HEK293 (cell line): ENCODE data around the gene PTPN6.
A peak's percentile ranks its signal among the peaks of the same experiment; 100 is the strongest.

ENCODE experiments used
- BCL6B ChIP-seq: fragments of 450-650 bp; formaldehyde crosslinking; IDR thresholded peaks from 2 replicates; pipeline ENCODE4 v1.5.1; 2017; ENCODE audit warnings: missing biosample characterization, missing genetic modification characterization
- PRDM6 ChIP-seq: fragments of 450-650 bp; formaldehyde crosslinking; IDR thresholded peaks from 2 replicates; pipeline ENCODE4 v1.5.1; 2017; ENCODE audit warnings: missing biosample characterization, missing genetic modification characterization
- RBAK ChIP-seq: fragments of 450-650 bp; formaldehyde crosslinking; IDR thresholded peaks from 2 replicates; pipeline ENCODE4 v1.5.1; 2016; ENCODE audit warnings: missing biosample characterization, missing genetic modification characterization
- SCRT2 ChIP-seq: fragments of 450-650 bp; formaldehyde crosslinking; IDR thresholded peaks from 2 replicates; pipeline ENCODE4 v1.5.1; 2016; ENCODE audit warnings: missing biosample characterization, missing genetic modification characterization
- SP3 ChIP-seq: fragments of 450-650 bp; formaldehyde crosslinking; IDR thresholded peaks from 2 replicates; pipeline ENCODE4 v1.5.1; 2016; ENCODE audit warnings: missing biosample characterization, missing genetic modification characterization
- YY2 ChIP-seq: fragments of 450-650 bp; formaldehyde crosslinking; IDR thresholded peaks from 2 replicates; pipeline ENCODE4 v1.5.1; 2016; ENCODE audit warnings: missing biosample characterization, missing genetic modification characterization
- ZBTB10 ChIP-seq: fragments of 450-650 bp; formaldehyde crosslinking; IDR thresholded peaks from 2 replicates; pipeline ENCODE4 v1.5.1; 2016; ENCODE audit warnings: missing biosample characterization, missing genetic modification characterization
- ZBTB20 ChIP-seq: fragments of 450-650 bp; formaldehyde crosslinking; IDR thresholded peaks from 2 replicates; pipeline ENCODE4 v1.5.1; 2016; ENCODE audit warnings: missing biosample characterization, missing genetic modification characterization
- ZBTB48 ChIP-seq: fragments of 450-650 bp; formaldehyde crosslinking; IDR thresholded peaks from 2 replicates; pipeline ENCODE4 v1.5.1; 2016; ENCODE audit warnings: missing biosample characterization, missing genetic modification characterization
- ZNF10 ChIP-seq: fragments of 450-650 bp; formaldehyde crosslinking; IDR thresholded peaks from 2 replicates; pipeline ENCODE4 v1.5.1; 2017; ENCODE audit warnings: missing biosample characterization, missing genetic modification characterization
- ZNF133 ChIP-seq: fragments of 450-650 bp; formaldehyde crosslinking; IDR thresholded peaks from 2 replicates; pipeline ENCODE4 v1.5.1; 2016; ENCODE audit warnings: missing biosample characterization, missing genetic modification characterization
- ZNF138 ChIP-seq: fragments of 450-650 bp; formaldehyde crosslinking; IDR thresholded peaks from 2 replicates; pipeline ENCODE4 v1.5.1; 2016; ENCODE audit warnings: missing biosample characterization, missing genetic modification characterization, borderline replicate concordance
- ZNF155 ChIP-seq: fragments of 450-650 bp; formaldehyde crosslinking; IDR thresholded peaks from 2 replicates; pipeline ENCODE4 v1.5.1; 2016; ENCODE audit warnings: missing biosample characterization, missing genetic modification characterization
- ZNF248 ChIP-seq: fragments of 450-650 bp; formaldehyde crosslinking; IDR thresholded peaks from 2 replicates; pipeline ENCODE4 v1.5.1; 2017; ENCODE audit warnings: missing biosample characterization, missing genetic modification characterization
- ZNF26 ChIP-seq: fragments of 450-650 bp; formaldehyde crosslinking; IDR thresholded peaks from 2 replicates; pipeline ENCODE4 v1.5.1; 2016; ENCODE audit warnings: missing biosample characterization, missing genetic modification characterization
- ZNF335 ChIP-seq: fragments of 450-650 bp; formaldehyde crosslinking; conservative IDR thresholded peaks from 2 replicates; pipeline ENCODE4 v1.5.1; 2016; ENCODE audit warnings: missing biosample characterization, missing genetic modification characterization
- ZNF350 ChIP-seq: fragments of 450-650 bp; formaldehyde crosslinking; IDR thresholded peaks from 2 replicates; pipeline ENCODE4 v1.5.0; 2017; ENCODE audit warnings: missing biosample characterization, mild to moderate bottlenecking, missing genetic modification characterization
- ZNF518A ChIP-seq: fragments of 450-650 bp; formaldehyde crosslinking; conservative IDR thresholded peaks from 2 replicates; pipeline ENCODE4 v1.5.1; 2016; ENCODE audit warnings: low read depth, missing biosample characterization, missing genetic modification characterization
- ZNF639 ChIP-seq: fragments of 450-650 bp; formaldehyde crosslinking; IDR thresholded peaks from 2 replicates; pipeline ENCODE4 v1.5.1; 2016; ENCODE audit warnings: missing biosample characterization, missing genetic modification characterization
- ZNF660 ChIP-seq: fragments of 450-650 bp; IDR thresholded peaks from 2 replicates; pipeline ENCODE4 v1.5.1; 2018; ENCODE audit warnings: missing biosample characterization, mild to moderate bottlenecking, missing genetic modification characterization
- ZNF701 ChIP-seq: fragments of 450-650 bp; formaldehyde crosslinking; IDR thresholded peaks from 2 replicates; pipeline ENCODE4 v1.5.1; 2016; ENCODE audit warnings: missing biosample characterization, missing genetic modification characterization
- ZNF791 ChIP-seq: fragments of 450-650 bp; formaldehyde crosslinking; IDR thresholded peaks from 2 replicates; pipeline ENCODE4 v1.5.1; 2016; ENCODE audit warnings: missing biosample characterization, missing genetic modification characterization
- TF ChIP-seq, protein P1 (sequence below): fragments of 450-650 bp; formaldehyde crosslinking; IDR thresholded peaks from 2 replicates; pipeline ENCODE4 v1.5.1; 2017; ENCODE audit warnings: missing biosample characterization, missing genetic modification characterization

The PTPN6 gene

GRCh38 chr12:6927379-6928021, 23.7 kb upstream of the PTPN6 start, which contains the start of gene ATN1 (continued):
- no peak for TF ChIP-seq ZNF639
- TF ChIP-seq ZBTB48 (tag by site-specific recombination): peak; percentile 80
- peak; percentile 92 for TF ChIP-seq ZBTB20 (tag by site-specific recombination)
- TF ChIP-seq SCRT2: no peak
- TF ChIP-seq RBAK (tag by site-specific recombination): no peak
- TF ChIP-seq ZNF660 (tag by site-specific recombination): no peak
- no peak for TF ChIP-seq ZNF26 (tag by site-specific recombination)
- TF ChIP-seq ZNF138 (tag by site-specific recombination): no peak
- TF ChIP-seq ZNF701: no peak
- no peak for TF ChIP-seq PRDM6 (tag by site-specific recombination)
- TF ChIP-seq ZNF248 (tag by site-specific recombination): no peak
- no peak for TF ChIP-seq ZNF133
- TF ChIP-seq ZNF791 (tag by site-specific recombination): no peak
- peak; percentile 95 for TF ChIP-seq ZBTB10 (tag by site-specific recombination)
- TF ChIP-seq ZNF10 (tag by site-specific recombination): no peak
- TF ChIP-seq SP3 (tag by site-specific recombination): peak; percentile 79
- TF ChIP-seq ZNF155 (tag by site-specific recombination): no peak
- peak; percentile 35; the same call in 1 of the 2 replicates for TF ChIP-seq YY2 (tag by site-specific recombination)
- TF ChIP-seq ZNF350: no peak
- TF ChIP-seq, protein P1, sequence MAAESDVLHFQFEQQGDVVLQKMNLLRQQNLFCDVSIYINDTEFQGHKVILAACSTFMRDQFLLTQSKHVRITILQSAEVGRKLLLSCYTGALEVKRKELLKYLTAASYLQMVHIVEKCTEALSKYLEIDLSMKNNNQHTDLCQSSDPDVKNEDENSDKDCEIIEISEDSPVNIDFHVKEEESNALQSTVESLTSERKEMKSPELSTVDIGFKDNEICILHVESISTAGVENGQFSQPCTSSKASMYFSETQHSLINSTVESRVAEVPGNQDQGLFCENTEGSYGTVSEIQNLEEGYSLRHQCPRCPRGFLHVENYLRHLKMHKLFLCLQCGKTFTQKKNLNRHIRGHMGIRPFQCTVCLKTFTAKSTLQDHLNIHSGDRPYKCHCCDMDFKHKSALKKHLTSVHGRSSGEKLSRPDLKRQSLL (tag by site-specific recombination): no peak
- peak; percentile 82 for TF ChIP-seq ZNF335
- no peak for TF ChIP-seq ZNF518A (tag by site-specific recombination)
- TF ChIP-seq BCL6B (tag by site-specific recombination): no peak
